Kidney capillary endothelial cell (primary cell): ENCODE measurements around the gene POLR2C.
"Not testable (repeated sequence)": the region's sequence is repeated elsewhere in the genome, so short reads cannot be mapped to it uniquely, and the experiment has no call there.

Experiments
- DNase-seq: peaks from one replicate; pipeline ENCODE4 v3.0.0-alpha.2; 2018; ENCODE audit warnings: low spot score

Gene POLR2C

DNA sequence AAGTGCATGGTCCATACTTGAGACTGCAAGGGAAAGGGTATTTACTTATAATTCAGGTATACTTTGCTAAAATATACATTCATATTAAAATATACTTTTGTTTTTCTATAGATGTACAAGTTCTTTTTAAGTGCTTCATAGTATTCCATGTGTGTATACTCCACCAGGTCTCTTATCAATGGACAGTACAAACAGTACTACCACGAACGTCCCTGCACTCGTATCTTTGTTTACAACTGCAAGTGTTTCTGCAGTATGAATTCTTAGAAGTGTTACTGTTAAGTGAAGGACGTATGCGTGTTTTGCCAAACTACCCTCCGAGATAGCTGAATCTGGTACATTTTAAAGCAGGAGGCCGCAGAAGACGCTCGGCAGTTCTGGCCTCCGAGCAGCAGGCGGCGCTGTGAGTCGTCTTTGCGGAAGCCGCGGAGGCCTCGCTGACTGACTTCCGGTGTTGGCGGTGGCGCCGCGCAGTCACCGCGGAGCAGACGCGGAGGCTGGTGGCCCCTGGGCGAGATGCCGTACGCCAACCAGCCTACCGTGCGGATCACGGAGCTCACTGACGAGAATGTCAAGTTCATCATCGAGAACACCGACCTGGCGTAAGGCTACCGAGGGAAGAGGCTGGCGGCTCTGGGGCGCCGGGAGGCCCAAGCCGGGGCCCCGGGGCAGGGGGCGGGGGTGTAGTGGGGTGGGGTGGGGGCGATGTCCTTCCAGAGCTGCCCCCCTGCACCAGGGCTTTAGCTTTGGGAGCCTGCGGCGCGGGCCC, at the start of gene POLR2C:
POLR2C (plus strand) TSS at position 471 of the 769 bp plus-strand sequence; CDS start at position 517, 46 bp downstream.
- DNase-seq: peak; percentile 81

DNA sequence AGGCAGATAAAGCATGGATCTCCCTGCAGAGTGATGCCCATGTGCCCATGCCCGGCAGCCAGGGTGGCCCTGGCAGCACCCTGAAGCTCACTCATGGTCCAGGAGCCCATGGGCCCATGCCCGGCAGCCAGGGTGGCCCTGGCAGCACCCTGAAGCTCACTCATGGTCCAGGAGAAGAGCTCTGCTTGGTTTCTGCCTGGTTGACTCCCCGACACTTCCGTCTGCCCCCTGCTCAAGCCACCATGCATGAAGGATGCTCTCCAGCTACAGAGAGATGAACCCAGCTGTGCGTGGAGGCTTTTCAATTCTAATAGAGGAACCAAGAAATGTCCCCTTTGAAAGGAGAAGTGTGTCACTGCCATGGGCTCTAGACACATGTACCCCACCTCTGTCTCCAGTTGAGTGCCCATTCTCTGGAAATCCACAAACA, 49.2 kb upstream of the POLR2C start:
- no peak for DNase-seq

DNA sequence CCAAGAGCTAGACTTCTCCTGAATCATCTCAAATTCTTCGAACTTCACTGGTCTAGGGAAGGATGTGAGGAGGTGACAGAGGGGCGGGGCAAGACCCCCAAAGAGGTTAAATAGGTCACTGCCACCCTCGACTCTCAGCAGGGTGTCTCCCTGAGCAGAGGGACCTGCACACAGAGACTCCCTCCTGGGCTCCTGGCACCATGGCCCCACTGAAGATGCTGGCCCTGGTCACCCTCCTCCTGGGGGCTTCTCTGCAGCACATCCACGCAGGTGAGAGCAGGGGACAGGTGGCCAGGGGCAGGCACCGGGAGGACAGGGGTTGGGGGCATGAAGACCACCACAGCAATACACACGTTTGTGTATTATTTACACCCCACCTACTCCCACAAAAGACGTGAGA, 48.7 kb upstream of the POLR2C start:
- no peak for DNase-seq

DNA sequence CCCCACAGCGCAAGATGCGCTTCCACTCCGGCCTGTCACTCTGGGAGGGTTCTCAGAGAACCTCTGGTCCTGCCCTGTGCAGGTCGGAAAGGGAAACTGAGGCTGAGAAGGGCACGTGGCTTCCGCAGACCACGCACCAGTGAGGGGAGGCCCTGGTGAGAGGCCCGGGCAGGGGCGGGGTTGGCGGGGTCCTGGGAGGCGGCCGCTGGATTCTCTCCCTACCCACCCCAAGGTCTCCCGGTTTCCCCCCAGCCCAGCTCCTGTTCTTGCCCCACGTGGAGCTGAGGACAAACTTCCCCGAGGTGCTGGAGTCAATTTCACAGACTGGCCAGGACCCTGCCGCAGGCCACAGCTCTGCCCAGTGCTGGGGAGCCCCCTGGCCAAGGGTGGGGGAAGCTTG, 46.4 kb upstream of the POLR2C start:
- no peak for DNase-seq

DNA sequence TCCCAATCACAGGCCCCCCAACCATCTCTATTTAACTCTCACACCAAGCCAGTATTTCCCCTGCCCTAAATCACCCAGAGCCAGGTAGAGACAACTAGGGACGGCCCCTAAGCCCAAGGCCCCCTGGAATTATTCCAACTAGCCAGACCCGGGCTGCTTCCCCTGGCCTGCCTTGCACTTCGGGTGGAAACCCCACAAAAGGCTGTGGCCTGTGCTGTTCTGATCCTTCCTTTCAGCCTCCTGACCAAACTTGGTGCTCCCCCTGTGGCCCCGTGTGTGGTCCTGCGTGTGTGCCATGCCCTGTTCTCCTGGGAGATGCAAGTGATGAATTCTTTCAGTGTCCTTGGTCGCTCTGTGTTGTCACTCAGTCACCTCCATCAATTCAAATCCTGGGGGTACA, 43.0 kb upstream of the POLR2C start:
- DNase-seq: no peak

DNA sequence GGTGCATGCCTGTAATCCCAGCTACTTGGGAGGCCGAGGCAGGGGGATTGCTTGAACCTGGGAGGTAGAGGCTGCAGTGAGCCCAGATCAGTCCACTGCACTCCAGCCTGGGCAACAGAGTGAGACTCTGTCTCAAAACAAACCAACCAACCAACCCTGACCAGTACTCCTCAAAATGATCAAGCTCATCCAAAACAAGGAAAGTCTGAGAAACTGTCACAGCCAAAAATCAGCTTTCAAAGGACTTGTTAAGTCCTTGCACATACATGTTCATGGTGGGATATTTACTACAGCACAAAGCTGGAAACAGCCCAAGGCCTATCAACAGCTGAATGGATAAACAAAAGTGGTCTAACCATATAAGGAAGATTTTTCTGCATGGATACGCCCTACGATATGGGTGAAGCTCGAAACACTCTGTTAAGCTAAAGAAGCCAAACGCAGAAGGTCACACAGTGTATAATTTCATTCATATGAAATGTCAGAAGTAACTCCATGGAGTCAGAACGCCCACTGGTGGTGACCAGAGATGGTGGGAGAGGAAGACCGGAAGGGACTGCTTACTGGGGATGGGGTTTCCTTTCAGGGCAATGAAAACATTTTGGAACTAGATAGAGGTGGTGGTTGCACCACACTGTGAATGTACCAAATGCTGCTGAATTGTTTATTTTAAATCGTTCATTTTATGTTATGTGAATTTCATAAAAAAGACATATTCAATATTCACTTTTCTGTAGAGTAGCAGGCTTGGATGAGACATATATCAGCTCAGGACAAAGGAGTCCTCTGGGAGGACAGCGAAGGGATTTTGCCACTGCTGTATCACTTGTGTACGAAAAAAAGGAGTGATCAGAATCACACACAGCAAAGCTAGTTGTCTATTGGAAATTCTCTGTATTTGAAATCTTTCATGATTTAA, 40.2 kb upstream of the POLR2C start:
- no peak for DNase-seq

DNA sequence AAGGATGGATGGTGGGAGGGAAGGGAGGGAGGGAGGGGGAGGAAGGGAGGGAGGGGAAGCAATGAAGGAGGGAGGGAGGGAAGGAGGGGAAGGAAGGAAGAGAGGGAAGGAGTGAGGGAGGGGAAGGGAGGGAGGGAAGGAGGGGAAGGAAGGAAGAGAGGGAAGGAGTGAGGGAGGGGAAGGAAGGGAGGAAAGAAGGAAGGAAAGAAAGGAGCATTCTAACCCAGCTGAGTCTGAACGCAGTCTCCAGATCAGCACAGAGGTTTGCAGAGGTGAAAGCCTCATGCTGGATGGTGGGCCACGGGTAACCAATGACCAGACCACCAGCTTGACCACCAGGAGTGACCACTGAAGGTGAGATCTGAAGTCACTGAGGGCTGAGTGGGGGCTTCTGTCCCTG, 39.3 kb upstream of the POLR2C start:
- DNase-seq: no peak

DNA sequence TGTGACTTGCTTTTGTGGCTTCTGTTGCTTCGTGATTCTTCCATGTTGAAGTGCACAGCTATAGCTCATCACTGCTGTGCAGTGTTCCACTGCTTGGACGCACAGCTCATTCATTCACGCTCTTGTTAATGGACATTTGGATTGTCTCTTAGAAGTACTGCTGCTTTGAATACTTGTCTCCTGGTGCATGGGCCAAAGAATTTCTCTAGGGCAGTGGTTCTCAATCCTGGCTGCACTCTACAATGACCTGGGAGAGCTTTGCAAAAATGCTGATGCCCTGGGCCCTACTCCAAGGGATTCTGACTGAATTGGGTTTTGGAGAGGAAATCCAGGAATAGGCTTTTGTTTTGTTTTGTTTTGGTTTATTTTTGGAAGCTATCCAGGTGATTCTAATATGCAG, 37.9 kb upstream of the POLR2C start:
- DNase-seq: no peak

DNA sequence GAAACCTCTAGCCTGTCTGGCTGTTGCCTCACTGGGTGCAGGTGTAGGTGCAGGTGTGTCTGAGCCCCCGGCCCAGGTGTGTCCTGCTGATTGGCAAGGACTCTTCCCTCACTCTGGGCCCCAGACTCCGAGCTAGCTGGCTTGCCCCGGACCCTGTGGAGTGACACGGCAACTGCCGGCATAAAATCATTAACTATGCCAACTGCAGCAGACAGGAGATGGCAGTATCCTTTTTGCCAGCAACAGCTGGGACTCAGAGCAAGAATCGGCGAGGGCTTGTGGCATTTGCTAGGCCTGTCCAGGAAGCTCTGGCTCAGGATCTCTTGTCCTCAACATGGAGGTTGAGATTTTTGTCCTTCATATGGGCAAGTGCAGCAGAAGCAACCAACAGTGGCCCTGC, 36.1 kb upstream of the POLR2C start:
- DNase-seq: no peak

DNA sequence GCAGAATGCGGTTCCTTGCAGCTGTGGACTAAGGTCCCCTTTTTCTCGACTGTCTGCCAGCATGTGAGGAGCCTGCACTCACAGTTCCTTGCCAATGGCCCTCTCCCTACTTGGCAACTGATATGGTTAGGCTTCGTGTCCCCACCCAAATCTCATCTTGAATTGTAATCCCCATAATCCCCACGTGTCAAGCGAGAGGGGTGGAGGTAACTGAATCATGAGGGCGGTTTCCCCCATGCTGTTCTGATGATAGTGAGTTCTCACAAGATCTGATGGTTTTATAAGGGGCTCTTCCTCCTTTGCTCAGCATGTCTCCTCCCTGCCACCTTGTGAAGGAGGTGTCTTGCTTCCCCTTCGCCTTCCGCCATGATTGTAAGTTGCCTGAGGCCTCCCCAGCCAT, 35.2 kb upstream of the POLR2C start:
- DNase-seq: no peak

DNA sequence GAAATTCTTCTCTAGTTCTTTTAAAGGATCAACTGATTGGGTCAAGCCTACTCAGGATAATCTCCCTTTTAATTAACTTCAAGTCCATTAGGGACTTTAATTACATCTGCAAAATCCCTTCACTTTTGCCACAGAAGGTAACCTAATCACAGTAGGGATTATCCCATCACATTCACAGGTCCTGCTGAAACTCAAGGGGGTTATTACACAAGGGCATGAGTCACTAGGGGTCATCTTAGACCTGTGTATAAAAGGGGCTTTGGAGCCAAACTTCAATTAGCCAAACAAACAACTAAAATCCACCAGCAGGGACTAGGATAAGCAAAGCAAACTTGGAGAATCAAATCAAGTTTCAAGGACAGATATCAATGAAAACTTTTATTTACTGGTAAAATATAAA, 34.7 kb upstream of the POLR2C start:
- DNase-seq: no peak

DNA sequence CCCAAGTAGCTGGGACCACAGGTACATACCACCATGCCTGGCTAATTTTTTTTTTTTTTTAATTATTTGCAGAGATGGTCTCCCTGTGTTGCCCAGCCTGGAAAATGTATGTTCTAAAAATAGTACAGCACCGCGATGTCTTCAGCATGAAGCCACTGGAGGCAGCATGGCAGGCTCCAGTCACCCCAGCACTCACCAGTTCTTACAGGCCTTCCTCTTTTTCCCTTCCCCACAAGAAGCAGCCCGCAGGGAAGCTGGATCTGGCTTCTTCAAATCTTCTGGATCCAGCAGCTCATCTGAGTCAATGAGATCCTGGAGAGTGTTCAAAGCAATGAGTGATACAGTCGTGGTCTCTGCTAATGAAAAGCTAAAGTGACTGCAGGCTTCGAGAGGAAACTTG, 31.5 kb upstream of the POLR2C start:
- DNase-seq: no peak

DNA sequence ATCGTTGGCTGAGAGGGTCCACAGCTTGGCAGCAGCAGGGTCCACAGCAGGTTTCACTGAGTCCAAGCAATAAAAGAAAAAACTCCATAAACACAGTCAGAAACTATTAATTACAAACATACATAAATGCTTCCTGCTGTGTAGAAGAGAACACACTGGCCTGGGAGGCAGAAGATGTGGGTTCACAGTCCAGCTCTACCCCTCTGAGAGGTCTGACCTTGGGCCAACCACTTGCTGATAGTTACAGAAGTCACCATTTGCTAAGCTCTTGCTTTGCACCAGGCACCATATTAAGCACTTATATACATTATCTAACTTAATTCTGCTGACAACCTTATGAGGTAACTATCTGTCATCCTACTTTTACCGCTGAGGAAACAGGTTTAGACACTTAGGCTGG, 30.0 kb upstream of the POLR2C start:
- DNase-seq: no peak

DNA sequence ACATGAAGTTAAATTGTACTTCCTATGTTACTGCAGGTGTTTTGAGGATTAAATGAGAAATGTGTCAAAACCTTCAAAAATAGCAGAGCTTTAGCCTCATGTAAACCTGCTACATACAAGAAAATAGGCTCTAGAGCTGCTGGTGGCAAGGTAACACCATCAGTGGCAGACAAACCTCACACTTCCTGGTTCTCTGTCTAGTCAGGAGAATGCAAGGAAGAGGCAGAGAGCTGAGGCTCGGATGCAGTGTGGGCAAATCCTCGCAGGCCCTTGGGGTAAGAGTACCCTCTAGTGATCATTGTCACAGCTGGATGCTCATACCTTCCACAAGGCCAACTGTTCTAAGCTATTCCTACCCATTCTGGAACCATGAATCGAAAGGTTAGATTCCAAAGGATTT, 29.5 kb upstream of the POLR2C start:
- no peak for DNase-seq

DNA sequence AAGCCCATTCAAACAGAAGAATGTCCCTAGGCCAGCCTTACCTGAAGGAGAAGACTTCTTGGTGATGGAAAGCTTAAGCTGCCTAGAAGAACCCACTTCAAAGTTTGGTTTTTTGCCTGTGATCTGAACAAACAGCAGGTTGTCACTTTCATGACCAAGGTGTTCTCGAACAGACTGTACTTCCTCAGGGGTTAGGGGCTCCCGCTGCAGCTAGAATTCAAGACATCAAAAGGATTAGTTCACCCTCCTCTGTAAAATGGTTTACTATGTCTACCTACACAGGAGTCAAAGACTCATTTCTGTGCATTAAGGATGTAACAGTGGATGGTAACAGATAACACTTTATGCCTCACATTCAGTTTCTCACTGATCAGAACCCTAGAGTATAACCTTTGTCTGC, 28.5 kb upstream of the POLR2C start:
- no peak for DNase-seq

DNA sequence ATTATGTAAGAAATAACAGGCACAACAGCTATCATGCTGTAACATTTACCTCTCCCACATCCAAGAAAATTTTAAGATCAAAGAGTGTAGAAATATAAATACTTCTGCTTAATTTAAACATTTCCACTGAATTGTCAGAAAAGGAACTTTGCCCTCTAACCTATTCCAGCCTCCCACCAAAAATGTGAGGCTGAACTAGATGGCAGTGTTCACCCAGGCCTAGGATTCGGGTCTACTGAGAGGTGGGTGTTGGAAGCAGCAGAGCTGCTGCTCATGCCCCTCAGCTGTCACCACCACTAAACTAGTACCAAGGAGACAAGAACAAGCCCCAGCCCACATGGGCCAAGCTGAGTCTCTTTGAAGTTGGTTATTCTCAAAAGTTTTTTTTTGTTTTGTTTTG, 26.6 kb upstream of the POLR2C start:
- DNase-seq: no peak

DNA sequence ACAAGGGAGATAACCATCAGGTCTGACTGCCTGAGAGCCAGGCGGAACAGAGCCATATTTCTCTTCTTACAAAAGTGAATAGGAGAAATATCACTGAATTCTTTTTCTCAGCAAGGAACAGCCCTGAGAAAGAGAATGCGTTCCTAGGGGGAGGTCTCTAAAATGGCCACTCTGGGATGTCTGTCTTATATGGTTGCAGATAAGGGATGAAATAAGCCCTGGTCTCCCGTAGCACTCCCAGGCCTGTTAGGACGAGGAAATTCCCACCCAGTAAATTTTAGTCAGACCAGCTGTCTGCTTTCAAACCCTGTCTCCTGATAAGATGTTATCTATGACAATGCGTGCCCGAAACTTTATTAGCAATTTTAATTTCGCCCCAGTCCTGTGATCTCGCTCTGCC, 22.5 kb upstream of the POLR2C start:
- DNase-seq: not testable (repeated sequence)

DNA sequence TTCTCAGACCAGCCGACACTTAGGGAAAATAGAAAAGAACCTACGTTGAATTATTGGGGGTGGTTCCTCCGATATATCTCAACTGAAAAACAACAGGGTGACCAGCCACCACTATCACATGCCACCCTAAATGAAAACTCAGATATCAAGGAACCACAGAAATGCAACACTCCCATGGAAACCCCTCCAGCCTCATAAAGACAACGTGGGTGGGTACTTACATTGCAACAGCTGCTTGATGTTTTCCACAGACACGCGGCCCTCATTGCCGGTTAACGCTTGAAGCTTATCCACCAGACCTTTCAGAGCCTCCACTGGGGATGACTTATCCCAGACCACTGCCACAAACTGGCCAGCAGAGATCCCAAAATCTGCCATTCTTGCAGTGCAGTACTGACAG, 21.9 kb upstream of the POLR2C start:
- DNase-seq: not testable (repeated sequence)

DNA sequence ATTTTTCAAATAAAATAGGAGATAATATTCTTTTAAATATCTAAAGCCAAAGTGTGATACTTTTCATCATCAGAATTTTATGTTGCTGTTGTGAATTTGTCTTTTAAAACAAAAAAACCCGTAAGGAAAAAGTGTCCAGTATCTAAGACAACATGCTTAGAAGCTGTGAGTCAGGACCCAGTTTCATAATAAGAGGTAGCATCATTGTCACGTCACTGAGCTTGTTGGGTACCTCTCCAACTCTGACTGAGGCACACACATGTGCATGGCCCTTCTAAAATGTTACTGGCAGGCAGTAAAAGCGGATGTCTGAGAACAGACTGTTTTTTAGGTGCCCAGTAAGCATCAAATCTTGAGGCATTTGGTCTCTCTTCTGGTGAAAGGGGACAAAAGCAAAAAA, 17.8 kb upstream of the POLR2C start:
- DNase-seq: no peak

DNA sequence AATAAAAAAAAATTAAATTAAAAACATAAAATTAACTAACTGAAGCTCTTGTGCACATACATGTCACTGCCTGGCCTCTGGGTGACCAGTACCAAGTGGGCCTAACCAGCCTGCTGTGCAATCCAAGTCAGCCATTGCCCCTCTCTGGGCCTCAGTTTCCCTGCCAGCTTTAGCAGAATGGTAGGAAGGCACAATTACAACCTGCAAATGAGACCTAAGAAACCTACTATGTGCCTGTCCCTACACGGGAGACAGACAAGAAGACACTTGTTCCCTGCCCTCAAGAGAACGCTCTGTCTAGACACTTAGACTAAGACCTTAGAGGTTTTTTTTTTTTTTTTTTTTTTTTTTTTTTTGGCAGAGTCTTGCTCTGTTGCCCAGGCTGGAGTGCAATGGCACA, 17.0 kb upstream of the POLR2C start:
- no peak for DNase-seq

DNA sequence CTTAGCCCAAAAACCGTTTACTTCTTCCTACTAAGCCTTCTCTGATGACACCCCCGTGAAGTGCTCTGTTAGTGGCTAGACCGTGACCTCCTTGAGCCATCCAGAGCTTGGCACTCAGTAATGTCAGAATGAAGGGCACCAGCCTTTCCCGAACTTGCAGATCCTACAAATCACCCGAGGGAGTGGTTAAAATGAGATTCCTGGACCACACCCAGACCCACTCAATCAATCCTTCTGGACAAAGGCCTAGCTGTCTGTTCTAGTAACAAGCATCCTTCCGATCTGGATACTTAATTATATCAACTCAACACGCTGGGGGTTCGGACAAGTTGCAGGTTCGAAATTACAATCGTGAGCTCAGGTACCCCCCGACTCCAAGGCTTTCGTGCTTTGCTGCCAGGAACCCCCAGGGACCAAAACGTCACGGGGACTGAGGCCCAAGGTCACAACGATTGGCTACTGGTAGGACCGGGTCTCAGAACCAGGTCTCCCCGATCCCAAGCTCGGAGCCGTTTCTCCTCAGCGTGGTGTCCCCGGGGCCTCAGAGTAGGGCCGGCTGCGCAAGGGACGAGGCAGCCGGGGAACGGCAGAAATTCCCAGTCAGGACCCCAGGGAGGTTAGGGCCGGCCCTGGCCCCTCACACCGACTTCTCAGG, 15.8 kb upstream of the POLR2C start:
- DNase-seq: peak; percentile 23

DNA sequence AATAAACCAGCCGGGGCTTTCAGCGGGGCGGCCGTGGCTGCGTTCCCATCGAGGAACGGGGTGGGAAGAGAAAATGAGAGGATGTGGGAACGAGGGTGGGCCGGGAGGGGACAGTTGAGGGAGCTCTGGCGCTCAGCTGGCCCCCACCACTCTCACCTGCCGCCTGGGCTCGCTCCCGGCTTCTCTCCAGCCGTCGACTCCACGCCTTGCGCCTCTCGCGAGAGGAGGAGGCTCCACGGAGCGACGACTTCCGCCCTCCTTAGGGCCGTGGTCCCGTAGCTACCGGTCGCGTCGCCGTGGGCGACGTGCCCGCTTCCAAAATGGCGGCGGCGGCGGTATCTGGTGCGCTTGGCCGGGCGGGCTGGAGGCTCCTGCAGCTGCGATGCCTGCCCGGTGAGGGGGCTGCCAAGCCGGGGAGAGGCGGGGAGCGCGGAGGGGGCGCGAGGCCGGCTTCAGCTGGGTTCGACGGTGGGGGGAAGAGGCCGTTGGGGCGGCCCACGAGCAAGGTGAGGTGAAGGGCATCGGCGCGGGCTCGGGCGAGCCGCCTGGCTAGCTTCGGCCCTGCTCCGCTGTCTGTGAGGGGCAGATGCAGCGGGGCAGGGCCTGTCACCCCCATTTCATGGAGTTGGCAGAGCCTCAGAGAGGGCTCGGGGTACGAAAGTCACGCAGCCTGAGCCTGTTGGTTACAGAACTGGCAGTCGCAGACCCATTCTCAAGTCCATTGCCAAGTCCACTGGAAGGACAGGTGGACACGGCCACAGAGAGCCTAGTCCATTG, 15.1 kb upstream of the POLR2C start, which contains the start of the genes CIAPIN1 and COQ9:
CIAPIN1 (minus strand) TSS at position 200 of the 777 bp plus-strand sequence. CDS start 6,457 bp downstream, outside the sequence.
COQ9 (plus strand) TSS at position 294 of the 777 bp plus-strand sequence; CDS start at position 321, 27 bp downstream.
- DNase-seq: peak; percentile 89
